ENCODE measurements around the gene PDLIM4. TPM values are rescaled to one million over a fixed set of nuclear protein-coding genes. Genes with fewer than 3 reads are reported as not detected.

PDLIM4 gene
- total RNA-seq, 1 donor from 2014 or later = 92.0 TPM

DNA sequence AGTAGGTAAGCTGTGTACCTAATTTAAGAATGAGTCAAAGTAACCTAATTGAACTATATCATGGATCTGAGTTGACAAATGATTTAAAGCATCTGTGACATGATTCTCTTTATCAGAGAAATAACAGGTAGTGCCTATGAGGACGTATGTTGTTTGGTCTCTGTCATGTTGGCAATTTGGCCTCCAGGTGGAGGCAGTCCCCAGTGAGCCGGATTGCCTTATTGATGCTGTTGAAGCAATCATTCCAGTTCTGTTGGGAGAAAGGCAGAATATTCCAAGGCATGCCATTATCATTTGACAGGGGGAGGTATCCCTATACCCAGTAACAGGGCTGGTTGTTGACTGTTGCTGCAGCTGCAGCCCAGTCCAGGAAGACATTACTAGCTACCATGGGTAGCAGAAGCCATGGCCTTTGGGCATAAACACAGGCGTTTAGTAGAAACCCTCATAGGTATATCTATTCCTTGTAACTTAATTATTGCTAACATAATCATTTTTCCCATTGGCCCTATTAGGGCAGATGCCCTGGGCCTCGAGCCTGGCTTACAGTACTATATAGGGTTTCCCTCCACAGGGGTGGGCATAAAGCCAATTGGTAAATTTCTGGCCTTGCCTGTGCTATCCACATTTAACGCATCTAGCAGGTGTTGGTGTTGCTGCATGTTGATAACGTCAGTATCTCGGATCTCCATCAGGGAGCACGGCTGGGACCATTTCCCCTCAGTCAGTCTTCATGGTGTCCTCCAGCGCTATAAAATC is 24.5 kb downstream of the PDLIM4 start:
- DNase-seq (ENCODE audit: low read depth) = no peak

DNA sequence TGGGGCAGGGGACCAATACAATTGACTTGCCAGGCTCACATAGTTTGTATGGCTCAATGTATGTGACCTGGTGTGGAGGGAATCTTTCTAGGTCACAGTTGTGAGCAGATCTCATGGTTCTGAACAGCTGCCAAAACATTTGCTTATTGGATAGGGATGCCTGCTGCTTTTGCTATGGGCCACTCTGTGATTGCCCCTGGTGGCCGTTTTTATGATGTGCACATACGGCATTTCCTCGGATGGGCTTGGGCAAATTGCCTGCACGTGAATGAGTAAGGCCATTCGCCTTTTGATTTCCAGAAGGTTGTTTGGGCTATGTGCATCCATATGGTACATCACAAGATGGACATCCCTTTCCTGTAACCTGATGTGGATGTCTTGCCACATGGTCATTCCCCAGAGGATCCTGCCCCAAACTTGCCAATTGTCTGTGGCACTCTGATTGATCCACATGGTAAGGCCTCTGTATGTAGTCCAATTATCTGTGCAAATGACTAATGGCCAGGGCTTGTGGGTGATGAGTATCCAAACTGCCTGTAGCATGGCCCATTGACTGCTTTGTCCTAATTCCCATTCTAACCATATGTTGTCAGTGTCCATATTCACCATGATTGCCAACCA is 26.0 kb downstream of the PDLIM4 start:
- peak; percentile 48 for DNase-seq (ENCODE audit: low read depth)

DNA sequence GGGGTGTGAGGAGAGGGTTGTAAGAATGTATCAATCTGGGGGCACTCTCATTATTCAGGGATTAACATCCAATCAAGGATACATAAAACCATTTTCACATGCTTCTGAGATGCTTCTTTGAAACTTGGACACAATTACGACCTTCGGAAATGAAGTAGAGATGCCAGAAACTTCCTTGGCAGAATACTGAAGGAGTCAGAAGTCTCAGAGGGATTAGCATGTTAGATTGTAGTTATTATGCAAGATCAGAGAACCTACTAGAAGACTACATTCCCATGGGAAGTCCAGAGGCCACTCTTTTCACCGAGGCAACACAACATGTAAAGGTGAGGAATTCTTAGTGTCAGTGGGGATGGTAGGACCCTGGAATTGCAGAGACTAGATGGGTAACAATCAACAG is 31.6 kb downstream of the PDLIM4 start:
- no peak for DNase-seq (ENCODE audit: low read depth)

DNA sequence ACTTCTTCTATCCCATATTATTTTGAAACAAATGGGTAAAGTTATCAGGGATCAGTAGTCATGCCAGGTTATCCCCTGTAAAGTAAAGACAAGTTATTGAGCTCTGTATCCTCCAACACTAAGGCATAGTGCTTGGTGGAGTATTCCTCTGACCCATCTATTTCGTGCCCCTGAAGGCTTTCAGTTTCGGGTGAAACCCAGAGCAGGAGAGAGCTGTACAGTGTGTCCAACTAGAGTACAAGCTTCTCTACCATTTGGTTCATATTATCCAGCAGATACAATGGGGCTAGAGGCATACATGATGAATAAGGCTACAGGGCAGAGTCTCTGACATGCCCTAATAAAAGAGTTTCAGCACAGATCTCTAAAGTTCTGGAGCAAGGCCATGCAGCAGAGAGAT is 33.5 kb downstream of the PDLIM4 start:
- DNase-seq (ENCODE audit: low read depth) = no peak

DNA sequence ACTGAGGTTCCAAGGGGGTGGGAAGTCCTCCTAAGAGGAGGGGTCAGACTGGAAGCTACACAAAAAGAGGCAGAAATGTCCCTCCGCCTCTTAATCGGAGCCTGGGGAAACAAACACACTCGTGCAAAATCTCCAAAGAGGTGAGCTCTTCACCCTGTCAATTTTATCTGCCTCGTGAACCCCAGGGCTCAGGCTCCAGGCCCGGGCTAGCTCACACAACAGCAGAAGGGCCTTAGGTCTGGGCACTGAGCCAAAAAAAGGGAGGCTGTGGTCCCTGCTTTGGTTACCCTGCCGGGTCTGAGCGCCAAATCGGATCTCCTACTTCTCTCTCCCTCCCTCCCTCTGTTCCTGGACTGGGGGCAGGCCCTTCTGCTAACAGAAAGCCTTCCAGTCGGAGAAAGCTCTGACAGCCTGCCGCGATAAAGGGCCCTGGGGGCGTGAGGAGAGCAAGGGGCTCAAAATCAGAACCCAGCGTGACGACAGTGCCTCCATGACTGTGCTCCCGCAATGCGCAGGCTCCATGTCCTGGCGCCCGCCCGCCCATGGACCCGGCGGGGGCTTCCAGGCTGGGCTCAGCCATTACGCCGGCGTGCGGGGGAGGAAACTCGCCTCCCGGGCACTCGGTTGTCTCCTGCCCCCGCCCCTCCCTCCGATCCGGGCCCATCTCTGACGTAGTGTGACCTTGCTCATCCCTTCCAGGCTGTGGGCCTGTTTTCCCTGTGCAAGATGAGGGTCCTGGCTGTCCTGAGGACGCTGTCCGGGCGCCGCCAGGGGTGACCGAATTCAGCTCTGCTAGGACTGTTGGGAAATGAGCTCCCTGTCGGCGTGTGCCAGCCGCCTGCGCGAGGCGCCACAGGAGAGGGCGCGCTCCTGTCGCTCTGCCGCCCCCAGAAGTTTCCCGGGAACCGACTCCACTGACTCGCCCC is 35.8 kb downstream of the PDLIM4 start:
- peak; percentile 68 for DNase-seq (ENCODE audit: low read depth)

DNA sequence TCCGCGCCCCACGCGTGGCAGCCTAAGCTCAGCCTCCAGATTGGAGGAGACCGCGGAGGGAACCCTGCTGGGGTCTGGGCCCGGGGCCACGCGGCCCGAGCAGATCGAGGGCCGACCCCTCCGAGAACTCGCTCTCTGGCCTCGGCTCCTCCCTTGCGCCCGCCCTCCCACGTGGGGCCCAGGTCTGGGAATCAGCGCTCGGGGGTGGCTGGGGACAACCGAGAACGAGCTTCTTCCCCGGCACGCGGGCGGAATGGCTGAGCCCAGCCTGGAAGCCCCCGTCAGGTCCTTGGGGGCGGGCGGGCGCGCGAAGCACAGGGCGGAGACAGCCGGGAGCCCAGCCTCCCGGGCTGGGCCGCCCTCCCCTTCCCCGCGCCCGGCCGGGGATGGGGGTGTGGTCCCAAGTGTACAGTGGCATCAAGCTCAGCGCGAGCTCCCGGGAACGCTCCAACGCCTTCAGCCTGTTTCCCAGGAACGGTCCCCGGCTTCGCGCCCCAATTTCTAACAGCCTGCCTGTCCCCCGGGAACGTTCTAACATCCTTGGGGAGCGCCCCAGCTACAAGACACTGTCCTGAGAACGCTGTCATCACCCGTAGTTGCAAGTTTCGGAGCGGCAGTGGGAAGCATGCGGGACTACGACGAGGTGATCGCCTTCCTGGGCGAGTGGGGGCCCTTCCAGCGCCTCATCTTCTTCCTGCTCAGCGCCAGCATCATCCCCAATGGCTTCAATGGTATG is 36.7 kb downstream of the PDLIM4 start, which contains the start of gene SLC22A4:
SLC22A4 (plus strand) TSS at position 403 of the 736 bp plus-strand sequence; CDS start at position 626, 223 bp downstream.
- peak; percentile 74 for DNase-seq (ENCODE audit: low read depth)

DNA sequence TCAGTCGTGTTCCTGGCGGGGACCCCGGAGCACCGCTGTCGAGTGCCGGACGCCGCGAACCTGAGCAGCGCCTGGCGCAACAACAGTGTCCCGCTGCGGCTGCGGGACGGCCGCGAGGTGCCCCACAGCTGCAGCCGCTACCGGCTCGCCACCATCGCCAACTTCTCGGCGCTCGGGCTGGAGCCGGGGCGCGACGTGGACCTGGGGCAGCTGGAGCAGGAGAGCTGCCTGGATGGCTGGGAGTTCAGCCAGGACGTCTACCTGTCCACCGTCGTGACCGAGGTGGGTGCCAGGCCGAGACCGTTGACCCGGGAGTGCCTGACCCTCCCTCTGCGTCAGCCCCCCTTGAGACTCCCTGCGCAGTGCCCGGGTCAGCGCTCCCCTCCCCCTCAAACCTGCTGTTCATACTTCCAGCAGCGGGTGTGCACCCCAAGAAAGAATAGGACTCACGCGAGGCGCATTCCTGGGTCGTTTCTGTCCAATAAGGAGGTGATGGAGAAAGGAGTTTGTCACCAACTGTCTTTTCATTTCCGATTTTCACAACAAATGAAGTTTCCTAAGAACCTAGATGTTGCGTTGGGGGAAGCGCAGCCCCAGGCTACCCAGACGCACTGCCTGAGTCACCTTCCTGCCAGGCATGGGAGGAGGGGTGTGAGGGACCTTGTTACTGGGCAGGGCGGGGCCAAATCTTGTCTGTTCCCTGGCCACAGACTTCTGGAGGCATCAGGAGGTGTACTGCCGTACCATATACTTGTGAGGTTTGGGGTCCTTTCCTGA is 37.4 kb downstream of the PDLIM4 start:
- DNase-seq (ENCODE audit: low read depth) = peak; percentile 77

DNA sequence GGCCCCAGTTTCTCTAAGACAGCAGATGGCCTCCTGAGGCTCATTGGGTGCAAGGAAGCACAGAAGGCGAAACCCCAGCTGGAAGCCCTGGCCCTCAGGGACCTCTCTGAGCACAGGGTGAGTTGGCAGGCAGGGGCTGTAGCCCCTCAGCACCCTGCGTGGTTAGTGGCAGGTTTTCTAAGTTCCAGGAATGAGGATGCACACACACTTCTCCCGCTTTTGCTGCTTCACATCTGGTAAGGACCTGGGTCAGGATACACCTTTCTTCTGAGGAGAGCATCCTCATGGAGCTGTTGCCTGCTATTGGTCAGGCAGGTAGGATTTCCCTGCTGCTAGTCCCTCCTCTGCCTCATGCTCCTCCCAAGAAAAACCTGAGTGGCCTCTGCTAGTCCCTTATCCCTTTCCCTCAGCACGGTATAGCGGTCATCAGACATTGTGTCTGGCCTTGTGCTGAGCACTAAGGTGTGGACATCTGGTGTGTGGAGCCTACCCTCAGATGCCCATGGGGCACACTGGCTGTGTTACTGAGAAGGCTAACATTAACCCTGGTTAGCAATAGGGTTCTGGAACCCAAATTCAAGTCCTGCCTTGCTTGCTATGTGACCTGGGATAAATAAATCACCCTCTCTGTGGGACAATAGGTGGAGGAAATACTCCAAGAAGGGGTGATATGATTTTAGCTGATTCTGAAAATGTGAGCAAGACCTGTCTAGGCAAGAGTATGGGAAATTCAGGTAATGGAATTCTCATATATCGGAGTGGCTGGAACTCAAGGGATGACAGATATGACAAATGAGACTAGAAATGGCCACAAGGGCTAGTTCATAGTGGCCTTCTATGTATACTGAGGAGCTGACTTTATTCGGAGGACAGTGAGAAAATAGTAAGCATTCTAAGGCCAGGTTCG is 38.3 kb downstream of the PDLIM4 start:
- DNase-seq (ENCODE audit: low read depth) = no peak

DNA sequence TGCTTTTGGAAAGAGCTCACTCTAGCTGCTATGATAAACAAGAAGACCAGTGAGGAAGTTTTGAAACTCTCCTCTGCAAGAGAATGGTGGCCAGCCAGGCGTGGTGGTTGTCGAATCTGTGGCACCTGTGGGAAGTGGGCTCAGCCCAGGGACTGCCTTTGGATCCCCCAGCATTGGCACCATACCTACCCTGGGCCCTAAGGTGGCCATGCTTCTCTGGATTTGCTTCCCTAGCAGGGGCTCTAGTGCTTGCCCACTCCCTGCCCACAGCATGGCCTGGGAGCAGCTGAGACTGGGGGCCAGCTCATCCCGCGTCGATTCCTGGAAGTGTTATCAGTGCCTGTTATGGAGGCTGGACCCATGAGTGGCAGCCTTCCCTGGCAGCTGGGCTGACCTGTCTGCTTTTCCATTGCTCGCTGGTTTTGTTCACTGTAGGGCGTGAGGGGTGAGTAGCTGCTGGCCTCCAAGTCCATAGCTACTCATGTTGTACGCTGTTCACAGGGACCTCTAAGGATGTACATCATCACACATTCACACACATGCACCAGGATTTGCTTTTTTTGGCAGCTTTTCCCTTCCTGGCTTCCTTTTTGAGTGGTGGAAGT is 39.0 kb downstream of the PDLIM4 start:
- no peak for DNase-seq (ENCODE audit: low read depth)

DNA sequence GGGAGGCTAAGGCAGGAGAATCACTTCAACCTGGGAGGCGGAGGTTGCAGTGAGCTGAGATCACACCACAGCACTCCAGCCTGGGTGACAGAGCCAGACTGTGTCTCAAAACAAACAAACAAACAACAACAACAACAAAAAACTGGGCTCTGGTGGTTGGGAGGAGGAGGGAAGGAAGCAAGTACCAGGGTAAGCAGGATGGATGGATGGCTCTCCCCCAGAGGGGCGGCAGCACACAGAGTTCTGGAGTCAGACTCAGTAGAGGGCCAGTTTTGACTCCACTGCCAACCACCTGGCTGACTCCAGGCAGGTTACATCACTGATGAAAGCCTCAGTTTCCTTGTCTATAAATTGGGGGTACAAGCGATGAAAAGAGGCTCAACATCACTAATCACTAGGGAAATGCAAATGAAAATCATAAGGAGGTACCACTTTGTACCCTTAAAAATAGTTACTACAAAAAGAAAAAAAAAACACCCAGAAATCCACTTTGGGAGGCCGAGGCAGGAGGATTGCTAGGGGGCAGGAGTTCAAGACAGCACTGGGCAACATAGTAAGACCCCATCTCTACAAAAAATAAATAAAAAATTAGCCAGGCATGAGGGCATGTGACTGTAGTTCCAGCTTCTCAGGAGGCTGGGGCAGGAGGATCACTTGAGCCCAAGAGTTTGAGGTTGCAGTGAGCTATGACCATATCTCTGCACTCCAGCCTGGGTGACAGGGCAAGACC is 39.9 kb downstream of the PDLIM4 start:
- no peak for DNase-seq (ENCODE audit: low read depth)

DNA sequence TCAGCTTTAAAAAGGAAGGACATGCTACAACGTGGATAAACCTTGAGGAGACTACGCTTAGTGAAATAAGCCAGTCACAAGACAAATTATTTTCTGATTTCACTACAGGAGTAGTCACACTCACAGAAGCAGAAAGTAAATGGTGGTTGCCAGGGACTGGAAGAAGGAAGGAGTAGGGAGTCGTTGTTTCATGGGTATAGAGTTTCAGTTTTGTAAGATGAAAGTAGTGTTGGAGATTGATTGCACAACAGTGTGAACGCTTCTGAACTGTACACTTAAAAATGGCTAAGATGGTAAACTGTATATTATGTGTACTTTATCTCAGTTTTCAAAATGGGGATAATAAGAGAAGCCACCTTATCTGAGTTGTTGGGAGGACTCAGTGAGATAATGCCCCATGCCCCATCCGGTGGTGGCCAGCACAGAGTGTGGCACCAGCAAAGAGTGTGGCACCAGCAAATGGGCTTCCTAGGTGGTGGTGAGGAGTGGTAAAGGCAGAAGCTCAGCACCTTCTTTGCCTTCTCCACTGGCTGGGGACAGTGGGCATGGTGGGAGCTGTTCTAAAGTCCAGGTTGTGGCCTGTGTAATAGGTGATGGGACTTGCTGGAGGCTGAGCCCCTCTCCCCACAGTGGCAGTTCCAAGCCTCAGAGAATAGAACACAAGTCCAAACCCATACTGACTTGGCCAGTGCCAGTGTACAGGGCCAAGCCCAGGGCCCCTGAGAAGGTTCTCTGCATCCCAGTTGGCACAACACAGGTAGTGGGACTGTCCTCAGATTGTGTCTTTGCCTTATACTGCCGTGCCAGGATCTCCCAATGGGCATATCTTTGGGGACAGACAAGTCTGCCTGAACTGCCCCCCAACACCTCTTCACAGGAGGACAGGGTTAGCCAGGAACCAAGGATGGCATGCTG is 41.1 kb downstream of the PDLIM4 start:
- no peak for DNase-seq (ENCODE audit: low read depth)

DNA sequence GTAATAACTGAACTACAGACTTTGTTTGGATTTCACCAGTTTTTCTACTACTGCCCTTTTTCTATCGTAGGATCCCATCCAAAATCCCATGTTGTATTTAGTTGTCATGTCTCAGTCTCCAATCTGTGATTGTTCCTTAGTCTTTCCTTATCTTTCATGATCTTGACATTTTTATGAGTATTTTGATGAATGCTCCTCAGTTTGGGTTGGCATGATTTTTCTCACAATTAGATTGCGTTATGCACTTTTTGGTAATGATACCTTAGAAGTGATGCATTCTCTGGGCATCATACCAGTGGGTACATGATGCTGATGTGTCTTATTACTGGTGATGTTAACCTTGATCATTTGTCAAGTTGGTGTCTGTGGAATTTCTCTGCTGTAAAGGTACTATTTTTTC is 42.4 kb downstream of the PDLIM4 start:
- no peak for DNase-seq (ENCODE audit: low read depth)

DNA sequence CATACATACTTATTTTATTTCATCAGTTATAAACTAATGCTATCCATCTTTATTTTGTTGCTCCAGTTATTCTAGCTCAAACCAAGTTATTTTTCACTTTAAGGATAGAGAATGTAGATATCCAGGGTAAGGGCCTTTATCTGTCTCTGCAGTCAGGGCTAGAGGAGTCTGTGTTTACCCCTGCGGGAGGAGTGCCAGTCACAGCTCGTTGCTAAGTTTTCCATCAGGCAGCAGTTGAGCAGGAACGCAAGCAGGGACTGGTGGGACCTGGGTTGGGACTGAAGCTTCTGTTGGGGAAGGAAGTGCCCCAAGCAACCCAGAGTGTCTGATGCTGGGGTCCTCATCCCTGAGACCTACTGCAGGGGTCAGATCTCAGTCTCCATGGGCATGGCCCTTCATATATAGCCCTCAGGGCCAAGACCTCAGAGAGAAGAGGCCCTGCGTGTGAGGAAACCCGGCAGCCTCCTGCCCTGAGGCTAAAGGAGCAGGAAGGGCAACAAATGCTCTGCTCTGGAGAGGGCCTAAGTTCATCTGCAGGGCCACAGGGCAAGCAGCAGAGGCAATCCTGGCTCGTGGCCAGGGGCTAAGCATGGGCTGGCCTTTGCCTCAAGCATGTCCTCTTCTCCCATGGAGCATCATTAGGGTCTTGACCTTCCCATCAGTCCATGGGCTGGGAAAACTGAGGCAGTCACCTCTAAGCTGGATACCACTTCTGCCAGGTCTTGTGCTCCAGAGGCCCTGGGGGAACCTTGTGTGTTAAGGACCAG is 43.3 kb downstream of the PDLIM4 start:
- DNase-seq (ENCODE audit: low read depth) = no peak

DNA sequence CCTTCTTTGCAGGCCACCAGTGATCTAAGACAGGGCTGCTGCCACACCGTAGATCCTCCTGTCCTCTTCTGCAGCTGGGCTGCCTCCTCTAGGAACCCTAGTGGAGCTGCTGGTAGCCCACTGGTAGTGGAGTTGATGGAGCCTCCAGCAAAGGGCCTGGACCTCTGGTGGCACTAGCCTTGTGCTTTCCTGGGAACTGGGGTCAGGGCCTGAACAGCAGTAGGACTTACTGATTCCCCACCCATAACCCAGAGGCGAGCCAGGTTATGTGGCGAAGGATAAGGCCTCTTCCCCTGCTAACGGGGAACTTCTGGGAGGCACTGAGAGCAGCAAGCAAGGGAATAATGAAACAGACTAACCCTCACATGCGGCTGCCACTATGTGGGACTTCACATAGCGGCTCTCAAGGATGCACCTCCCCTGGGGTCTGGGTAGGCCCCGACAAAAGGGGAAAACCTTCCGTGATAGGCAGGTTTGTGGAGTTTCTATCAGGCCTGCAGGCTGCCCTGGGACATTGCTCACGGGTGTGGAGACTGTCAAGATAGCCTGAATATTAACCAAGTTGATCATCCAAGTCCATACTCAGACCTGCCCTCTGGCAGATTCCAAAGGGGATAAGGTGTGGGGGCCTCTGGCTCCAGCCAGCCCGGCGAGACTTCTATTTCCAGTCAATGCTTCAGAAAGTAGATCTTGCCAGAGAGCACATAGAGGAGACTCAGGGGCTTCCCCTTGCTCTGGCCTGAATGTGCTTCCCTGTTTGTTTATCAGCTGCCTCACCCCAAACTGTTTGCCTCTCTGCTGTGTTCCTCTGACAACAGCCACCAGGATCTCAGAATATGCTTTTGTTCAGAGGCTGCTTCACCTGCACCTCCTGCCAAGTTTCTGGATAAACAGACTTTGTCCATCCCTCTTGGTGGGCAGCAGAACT is 44.1 kb downstream of the PDLIM4 start:
- no peak for DNase-seq (ENCODE audit: low read depth)

DNA sequence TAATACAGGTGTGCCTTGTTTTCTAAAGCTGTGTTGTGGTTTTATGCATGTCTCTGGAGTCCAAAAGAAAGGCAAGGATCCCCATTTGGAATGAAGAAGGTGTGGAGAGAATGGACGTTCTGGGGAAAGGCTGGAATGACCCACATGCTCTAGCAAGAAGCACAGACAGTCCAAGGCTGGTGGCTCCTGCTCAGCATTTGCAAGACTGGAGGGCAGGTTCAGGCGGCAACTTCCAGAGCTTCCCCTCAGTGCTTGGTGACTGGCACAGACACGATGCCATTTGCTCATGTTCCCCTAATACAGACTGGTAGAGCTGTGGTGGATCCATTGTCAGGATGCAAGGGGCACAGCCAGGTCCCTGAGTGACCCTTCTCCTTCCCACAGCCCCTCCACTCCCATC is 44.9 kb downstream of the PDLIM4 start:
- no peak for DNase-seq (ENCODE audit: low read depth)

DNA sequence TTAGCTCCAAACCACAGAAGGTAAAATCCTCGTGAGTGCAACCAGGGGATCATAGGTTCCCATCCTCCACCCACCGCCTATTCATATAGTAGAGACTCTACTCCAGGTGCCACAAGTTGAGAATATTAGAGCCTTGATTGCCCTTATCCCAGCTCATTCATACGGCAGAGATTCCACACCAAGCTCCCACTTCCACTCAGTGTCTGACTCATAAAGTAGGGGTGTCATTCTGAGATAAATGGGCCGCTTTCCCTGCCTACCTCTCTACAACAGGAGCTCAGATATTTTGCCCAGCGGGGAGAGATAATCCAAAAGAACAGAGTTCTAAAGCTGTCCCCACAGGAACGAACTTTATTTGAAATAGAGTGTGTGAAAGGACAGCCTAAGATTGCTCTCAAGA is 46.1 kb downstream of the PDLIM4 start:
- no peak for DNase-seq (ENCODE audit: low read depth)
